ENCODE measurements around the gene IQSEC1. TPM values are rescaled to one million over a fixed set of nuclear protein-coding genes. Genes with fewer than 3 reads are reported as not detected.

Gene IQSEC1
- polyA plus RNA-seq, 3 donors, result 17.7 to 61.7 (median 30.3) TPM

DNA sequence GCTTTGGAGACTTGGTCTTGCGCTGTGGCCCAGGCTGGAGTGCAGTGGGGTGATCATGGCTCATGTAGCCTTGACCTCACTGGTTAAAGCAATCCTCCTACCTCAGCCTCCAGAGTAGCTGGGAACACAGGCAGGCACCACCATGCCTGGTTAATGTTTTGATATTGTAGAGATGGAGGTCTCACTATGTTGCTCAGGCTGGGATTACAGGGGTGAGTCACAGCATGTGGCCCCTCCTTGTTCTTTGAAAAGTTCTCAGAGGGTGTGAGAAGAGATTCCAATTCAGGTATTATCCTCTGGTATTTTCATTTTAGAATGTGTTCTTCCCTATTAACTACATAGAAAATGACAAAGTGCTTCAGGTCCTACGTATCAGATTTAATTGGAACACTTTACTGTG lies 180.0 kb downstream of the IQSEC1 start:
- no peak overlapping the region for H3K4me3 Mint-ChIP-seq
- H2AFZ ChIP-seq (ENCODE audit: insufficient read depth, low read depth, low read length, poor library complexity, severe bottlenecking), result no peak overlapping the region
- no CpG with 5 or more reads among the region's 2 CpGs for WGBS (ENCODE audit: insufficient coverage)
- peaks cover 8 to 20% (median 17%) of the 10 kb centered on the region in 3 donors for H3K27me3 Mint-ChIP-seq (ENCODE audit: low read depth in 3 of 3)
- intact Hi-C loops (cut with micrococcal nuclease), result loop anchor here in 1 of 2 donors (2.0 kb wide), 1 partner anchor 24 kb away; no protein-coding TSS in a partner anchor
- no peaks in the 10 kb centered on the region for H3K9me3 Mint-ChIP-seq
- H3K4me1 Mint-ChIP-seq, result peaks cover 24% of the 10 kb centered on the region
- no peak overlapping the region for H3K9ac ChIP-seq (ENCODE audit: insufficient read depth, low read length, poor library complexity, severe bottlenecking)
- peaks cover 38% of the 10 kb centered on the region for H4K20me1 ChIP-seq (ENCODE audit: insufficient read depth, low read length)
- no peaks in the 10 kb centered on the region for H3K9me3 ChIP-seq (replicated peaks in 1 of 2; ENCODE audit: control insufficient read depth in 1 of 2, insufficient read depth in 1 of 2, low read length in 2 of 2)
- peaks cover 6 to 13% of the 10 kb centered on the region in 2 donors for H3K36me3 ChIP-seq (replicated peaks in 1 of 2; ENCODE audit: control insufficient read depth in 1 of 2, insufficient read depth in 2 of 2, low read length in 2 of 2)
- DNase-seq, result no peak
- peaks cover 3 to 4% of the 10 kb centered on the region in 2 donors for H3K4me1 ChIP-seq (ENCODE audit: control insufficient read depth in 1 of 2, insufficient read depth in 2 of 2, low read length in 2 of 2)
- H3K27me3 ChIP-seq (ENCODE audit: control insufficient read depth in 2 of 2, insufficient read depth in 2 of 2, low read length in 2 of 2), result no peaks in the 10 kb centered on the region
- H3K4me3 ChIP-seq (replicated peaks in 1 of 3; ENCODE audit: low read depth in 2 of 3, low read length in 3 of 3), result no peak overlapping the region
- H3K27ac ChIP-seq (ENCODE audit: low read depth in 1 of 2, low read length in 2 of 2), result no peak overlapping the region
- TF ChIP-seq, protein P1, sequence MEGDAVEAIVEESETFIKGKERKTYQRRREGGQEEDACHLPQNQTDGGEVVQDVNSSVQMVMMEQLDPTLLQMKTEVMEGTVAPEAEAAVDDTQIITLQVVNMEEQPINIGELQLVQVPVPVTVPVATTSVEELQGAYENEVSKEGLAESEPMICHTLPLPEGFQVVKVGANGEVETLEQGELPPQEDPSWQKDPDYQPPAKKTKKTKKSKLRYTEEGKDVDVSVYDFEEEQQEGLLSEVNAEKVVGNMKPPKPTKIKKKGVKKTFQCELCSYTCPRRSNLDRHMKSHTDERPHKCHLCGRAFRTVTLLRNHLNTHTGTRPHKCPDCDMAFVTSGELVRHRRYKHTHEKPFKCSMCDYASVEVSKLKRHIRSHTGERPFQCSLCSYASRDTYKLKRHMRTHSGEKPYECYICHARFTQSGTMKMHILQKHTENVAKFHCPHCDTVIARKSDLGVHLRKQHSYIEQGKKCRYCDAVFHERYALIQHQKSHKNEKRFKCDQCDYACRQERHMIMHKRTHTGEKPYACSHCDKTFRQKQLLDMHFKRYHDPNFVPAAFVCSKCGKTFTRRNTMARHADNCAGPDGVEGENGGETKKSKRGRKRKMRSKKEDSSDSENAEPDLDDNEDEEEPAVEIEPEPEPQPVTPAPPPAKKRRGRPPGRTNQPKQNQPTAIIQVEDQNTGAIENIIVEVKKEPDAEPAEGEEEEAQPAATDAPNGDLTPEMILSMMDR (IDR thresholded peaks at IDR 0.05), result no peak
- no peak overlapping the region for H3K27ac Mint-ChIP-seq
- H3K79me2 ChIP-seq (ENCODE audit: insufficient read depth, low read length), result no peaks in the 10 kb centered on the region
- H3K36me3 Mint-ChIP-seq, result peaks cover 14% of the 10 kb centered on the region in 2 donors
- no peak overlapping the region for H3K4me2 ChIP-seq (replicated peaks; ENCODE audit: extremely low read depth, low read length, poor library complexity, severe bottlenecking)

DNA sequence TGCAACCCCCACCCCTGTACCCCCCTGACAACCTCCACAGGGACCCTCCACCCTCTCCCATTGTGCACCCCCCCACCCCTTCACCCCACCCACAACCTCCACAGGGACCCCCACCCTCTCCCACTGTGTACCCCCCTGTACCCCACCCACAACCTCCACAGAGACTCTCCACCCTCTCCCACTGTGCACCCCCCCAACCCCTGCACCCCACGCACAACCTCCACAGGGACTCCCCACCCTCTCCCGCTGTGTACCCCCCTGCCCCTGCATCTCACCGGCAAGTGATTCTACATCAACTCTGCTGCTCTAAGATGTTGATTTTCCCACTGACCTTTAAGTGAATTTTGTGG lies 180.4 kb downstream of the IQSEC1 start:
- DNase-seq, result no peak
- intact Hi-C loops (cut with micrococcal nuclease), result loop anchor here in 1 of 2 donors (2.0 kb wide), 1 partner anchor 24 kb away; no protein-coding TSS in a partner anchor
- H4K20me1 ChIP-seq (ENCODE audit: insufficient read depth, low read length), result peaks cover 34% of the 10 kb centered on the region
- WGBS (ENCODE audit: insufficient coverage), result no CpG with 5 or more reads among the region's 3 CpGs
- no peak overlapping the region for H3K4me3 ChIP-seq (replicated peaks in 1 of 3; ENCODE audit: low read depth in 2 of 3, low read length in 3 of 3)
- TF ChIP-seq, protein P1 (IDR thresholded peaks at IDR 0.05), result no peak
- Mint-ChIP-seq H3K9me3 (no peaks in the 10 kb centered on the region), H3K27ac (peak overlapping the region in 1 of 7 donors; percentile 22), H3K36me3 (peaks cover 10% of the 10 kb centered on the region in 2 donors), H3K4me3 (peak overlapping the region in 1 of 2 donors; percentile 23), H3K4me1 (peaks cover 24% of the 10 kb centered on the region), H3K27me3 (ENCODE audit: low read depth in 3 of 3) (peaks cover 8 to 24% (median 17%) of the 10 kb centered on the region in 3 donors)
- H2AFZ ChIP-seq (ENCODE audit: insufficient read depth, low read depth, low read length, poor library complexity, severe bottlenecking), result no peak overlapping the region
- no peaks in the 10 kb centered on the region for H3K79me2 ChIP-seq (ENCODE audit: insufficient read depth, low read length)
- H3K27me3 ChIP-seq (ENCODE audit: control insufficient read depth in 2 of 2, insufficient read depth in 2 of 2, low read length in 2 of 2), result no peaks in the 10 kb centered on the region
- no peak overlapping the region for H3K9ac ChIP-seq (ENCODE audit: insufficient read depth, low read length, poor library complexity, severe bottlenecking)
- peaks cover 2 to 8% of the 10 kb centered on the region in 2 donors for H3K36me3 ChIP-seq (replicated peaks in 1 of 2; ENCODE audit: control insufficient read depth in 1 of 2, insufficient read depth in 2 of 2, low read length in 2 of 2)
- H3K4me2 ChIP-seq (replicated peaks; ENCODE audit: extremely low read depth, low read length, poor library complexity, severe bottlenecking), result no peak overlapping the region
- H3K27ac ChIP-seq (ENCODE audit: low read depth in 1 of 2, low read length in 2 of 2), result no peak overlapping the region
- peaks cover 3 to 4% of the 10 kb centered on the region in 2 donors for H3K4me1 ChIP-seq (ENCODE audit: control insufficient read depth in 1 of 2, insufficient read depth in 2 of 2, low read length in 2 of 2)
- H3K9me3 ChIP-seq (replicated peaks in 1 of 2; ENCODE audit: control insufficient read depth in 1 of 2, insufficient read depth in 1 of 2, low read length in 2 of 2), result no peaks in the 10 kb centered on the region
